Ammon's horn (tissue), 1 donor: ENCODE data around the gene MINDY3.

ENCODE experiments used
- DNase-seq: peaks from one replicate; pipeline ENCODE4 v3.0.0-alpha.2; 2016; ENCODE audit warnings: low spot score

The MINDY3 gene

DNA sequence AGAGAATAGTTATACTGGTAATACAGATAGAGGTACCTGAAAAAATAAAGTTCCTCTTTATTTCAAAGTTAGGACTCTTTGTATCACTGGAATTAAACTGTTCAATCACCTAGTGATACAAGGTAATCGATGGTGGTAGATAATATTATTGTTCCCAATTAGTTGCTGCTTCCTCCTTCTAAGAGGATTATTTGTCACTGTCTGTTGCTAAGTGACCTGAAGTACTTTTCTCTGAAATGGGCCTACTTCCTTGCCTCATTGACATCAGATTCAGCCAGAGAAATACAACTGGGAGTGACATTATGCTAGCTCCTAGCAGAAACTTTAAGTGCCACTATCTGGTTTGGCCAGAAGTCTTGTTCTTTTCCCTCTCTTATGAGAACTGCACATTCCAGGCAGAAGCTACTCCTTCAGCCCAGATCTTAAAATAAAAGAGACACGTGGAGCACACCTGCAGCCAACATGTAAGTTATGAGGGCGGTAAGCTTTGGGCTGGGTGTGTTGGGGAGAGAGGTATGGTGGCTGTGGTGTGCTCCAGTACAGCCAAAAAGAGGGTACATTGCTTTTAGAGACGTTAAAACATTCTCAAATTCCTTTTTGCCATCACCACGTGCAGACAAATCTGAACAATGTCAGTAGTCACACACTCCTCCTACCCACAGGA is 54.8 kb downstream of the MINDY3 start:
- no peak for DNase-seq

DNA sequence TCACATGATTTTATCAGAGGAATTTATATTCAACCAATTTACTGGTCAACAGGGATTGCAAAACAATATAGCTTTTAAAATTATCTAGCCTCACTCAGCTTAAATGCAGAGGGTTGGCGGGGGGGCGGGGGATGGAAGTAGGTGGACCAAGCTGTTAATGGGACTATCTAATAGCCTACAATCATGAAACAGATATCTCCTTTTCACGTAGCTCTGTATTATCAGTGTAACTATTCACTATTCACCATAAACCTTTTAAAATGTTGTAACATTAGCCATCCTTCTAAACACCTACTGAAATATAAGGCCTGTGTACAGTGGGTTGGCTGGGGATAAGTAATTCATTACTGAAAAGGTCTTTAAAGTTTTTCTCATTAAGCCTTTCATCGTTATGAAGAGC is 56.2 kb downstream of the MINDY3 start:
- DNase-seq, result no peak

DNA sequence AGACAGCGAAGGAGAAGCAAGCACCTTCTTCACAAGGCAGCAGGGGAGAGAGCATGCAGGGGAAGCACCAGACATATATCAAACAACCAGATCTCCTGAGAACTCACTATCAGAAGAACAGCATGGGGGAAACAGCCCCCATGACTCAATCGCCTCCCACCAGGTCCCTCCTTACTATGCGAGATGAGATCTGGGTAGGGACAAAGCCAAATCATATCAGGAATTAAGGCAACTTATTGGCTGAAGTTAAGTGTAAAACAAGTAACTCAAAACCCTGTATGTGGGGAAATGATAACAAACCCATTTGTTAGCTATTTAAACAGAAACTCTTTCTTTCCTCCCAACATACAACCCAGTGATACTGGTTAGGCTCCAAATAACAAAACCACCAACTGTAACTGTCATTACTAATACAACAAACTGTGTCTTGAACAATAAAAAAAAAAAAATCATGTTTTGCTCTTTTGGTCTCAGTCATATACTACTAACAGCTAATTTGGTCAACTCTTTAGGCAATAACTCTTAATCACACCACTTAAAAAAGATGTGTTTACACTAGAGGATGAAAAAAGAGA is 57.8 kb downstream of the MINDY3 start:
- DNase-seq, result no peak

DNA sequence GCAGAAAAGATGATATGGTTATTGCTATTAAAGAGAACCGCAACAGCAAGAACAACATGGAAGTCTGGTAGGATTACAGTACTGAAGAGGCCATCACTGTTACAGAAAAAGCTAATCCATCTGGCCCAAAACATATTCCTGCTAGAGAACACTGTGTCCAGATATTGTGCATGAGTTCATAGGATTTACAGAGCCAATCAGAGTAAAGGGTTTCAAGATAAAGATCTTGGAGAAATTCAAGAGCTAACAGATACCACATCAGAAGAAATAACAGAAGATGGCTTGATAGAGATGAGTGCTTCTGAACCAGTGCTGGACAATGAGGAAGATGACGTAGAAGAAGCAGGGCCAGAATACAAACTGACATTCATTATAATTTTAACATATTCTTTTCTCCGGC is 58.7 kb downstream of the MINDY3 start:
- no peak for DNase-seq

DNA sequence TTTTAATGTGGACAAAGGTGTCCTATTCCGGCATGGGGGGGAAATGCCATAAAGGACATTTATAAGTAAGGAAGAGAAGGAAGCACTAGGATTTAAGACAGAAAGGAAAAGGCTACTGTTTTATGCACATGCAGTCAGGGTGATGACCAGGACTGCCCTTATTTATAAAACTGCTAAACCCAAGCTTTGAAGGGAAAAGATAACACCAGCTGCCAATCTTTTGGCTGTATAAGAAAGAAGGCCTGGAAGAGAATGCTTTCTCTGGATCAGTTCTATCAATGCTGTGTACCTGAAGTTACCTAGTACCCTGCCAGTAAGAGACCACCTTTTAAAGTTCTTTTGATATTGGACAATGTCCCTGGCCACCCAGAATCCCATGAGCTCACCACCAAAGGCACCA is 59.2 kb downstream of the MINDY3 start:
- no peak for DNase-seq

DNA sequence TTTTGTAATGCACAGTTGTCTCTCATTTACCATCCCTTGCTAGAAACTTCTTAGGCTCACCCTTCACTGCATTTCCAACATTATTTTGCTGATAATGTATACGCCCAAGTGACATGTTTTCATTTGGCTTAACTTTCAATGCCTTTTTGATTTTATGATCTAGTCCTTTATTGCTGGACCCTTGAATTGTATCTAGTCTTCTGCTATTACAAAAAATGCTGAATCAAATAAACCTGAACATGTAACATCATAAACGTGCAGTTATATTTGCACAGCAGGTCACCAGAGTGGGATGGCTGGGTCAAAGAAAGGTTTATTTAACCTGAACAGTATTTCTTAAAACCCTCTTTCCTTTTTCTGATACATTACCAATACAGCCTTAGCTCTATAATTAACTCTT is 63.0 kb downstream of the MINDY3 start:
- no peak for DNase-seq

DNA sequence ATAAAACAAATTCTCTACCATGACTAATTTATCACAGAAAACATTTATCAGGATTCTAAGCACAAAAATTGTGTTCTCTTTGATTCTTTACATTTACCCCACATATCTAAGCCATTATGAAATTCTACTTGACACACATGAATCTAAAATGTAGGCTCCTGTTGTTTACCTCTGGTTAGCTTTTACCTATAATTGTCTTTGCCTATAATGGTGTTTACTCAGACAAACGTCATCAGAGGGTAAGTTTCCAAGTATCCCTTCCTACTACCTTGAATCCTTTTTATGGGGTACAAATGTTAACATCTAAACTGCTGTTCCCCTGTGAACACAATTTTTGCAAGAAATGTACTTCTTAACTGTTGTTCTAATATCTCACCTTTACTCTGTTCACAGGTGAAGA is 63.5 kb downstream of the MINDY3 start:
- DNase-seq, result no peak

DNA sequence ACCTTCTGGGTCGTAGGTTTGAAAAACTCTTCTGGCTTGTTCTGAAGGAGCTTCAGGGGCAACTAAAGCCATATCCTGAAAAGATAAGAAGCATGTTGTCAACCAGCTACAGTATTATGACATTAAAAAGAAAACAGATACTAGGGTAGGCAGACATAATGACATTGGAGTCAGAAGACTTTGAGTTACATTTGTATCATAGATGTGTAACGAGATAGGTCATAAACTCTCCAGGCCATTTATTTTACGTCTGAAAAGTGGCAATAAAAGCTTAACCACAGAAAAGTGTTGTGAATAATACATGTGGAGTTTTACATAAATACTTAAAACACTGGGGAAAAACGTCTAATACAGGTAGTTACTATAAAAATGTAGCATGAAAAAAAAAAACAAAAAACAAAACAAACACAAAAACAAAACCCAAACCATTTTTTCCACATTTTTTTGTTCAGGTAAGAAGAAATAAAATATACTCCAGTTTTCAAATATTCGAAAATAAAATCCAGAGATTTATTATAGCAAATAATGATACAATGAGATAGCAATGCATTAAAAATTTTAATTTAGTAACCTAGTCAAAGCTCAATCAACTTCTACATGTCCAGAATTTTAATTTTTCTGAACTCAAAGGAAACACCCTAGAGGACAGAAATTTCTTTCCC is 64.1 kb downstream of the MINDY3 start:
- no peak for DNase-seq

DNA sequence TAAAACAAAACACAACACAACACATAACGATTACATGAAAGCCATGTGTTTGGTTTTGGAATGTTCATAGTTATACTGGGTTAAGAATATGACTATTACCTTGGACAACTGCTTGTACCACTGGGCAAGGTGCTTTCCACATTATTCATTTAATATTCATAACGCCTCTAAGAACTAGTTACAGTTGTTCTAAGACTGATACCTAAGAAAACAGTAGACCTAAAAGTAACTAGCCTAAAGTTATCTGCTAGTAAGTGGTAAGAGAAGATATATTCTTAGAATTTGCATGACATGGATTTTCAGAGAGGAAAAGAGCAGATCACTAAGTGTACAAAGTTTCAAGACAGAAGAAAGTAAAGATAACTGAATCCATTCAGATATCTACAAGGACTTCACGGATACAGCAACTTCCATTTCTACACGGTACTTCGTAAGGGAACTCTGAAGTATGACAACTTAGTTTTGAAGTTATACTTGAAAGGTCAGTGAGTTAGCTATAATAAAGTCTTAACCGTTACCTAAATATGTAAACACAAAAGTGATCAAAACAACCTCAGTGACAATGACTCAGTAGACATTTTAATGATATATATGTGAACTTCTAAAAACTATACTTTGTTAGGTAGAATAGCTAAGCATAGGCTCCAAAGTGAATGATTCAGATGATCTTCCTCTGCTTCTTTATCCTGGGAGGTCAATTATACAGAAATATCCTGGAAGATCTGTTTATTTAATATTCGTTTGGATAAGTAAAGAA is 65.1 kb downstream of the MINDY3 start:
- DNase-seq, result no peak

DNA sequence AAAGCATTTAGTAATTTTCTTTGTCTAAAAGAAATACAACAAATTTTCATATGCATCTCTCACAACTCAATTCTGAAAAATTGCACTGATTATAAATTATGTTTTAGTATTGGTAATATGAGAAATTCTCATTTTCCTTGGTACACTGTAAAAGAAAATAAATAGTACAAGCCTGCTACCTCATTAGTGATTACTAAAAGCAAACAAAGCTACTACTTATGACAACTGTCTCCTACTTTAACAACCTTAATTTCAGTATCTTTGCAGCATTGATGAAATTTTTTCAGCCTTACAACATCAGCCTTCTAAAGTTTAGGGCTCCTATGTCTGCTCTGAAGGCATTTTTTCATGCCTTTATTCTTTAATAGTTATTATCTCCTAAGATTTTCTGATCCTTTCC is 65.7 kb downstream of the MINDY3 start:
- no peak for DNase-seq

DNA sequence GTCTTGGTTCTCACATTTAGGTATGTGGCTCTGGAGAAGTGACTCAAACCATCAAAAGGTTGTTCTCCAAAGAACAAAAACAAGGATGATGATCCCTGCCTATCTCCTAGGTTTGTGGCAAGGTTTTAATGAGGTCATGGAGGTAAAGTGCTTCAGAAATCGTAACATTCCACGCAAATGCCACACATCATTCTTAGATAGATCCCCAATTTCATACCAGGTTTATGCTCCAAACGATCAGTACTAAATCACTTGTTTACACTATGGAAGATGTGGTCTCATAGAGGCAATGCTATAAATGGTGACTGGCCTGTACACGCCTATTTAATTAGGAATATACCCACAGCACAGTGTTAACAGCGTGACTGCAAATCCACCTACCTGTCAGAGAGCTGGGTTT is 66.6 kb downstream of the MINDY3 start:
- no peak for DNase-seq

DNA sequence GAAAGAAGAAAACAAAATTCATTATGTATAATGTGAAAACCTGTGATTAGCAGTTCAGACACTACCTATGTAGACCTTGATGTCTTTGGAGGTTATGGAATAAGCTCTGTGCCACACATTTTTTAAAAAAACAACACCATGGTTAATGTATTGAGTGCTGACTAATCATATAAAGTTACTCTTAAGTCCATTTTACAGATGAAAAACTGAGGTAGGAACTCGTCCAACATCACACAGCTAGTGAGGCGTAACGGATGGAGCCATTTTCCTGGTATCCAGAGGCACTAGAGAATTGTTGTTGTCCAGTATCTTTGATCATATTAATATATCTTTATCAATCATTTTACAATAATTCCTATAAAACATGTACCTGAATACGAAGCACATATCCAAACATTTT is 67.5 kb downstream of the MINDY3 start:
- no peak for DNase-seq

DNA sequence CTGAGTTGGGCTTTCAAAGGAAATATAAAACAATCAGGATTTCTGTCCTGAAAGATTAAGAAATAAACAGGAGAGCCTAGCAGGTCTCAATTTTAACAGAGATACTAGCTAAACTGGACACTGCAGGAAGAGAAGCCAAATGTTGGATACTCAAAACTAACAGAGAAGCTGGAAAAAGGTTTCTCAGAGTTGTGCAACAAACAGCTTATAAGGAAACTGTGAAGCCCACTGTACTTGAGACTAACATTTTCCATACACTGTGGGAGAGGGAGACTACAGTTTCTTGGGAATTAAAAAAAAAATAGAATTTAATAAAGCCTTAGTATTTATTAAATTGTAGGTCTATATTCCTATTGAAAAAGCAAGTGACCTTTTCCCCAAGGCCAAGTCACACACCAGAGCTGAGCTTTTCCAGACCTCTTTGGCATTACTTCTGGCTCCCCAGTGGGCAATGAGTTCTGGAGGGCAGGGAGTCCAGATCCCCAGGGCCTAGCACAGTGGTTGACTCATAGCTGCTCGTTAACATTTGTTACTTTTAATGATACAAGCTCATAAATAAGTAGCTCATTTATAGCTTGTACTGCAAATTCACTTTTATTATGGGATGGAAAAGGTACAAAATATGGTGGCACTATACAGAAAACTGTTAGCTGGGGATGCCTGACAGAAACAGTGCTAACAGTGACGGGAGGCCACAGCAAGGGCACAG is 68.3 kb downstream of the MINDY3 start:
- no peak for DNase-seq

DNA sequence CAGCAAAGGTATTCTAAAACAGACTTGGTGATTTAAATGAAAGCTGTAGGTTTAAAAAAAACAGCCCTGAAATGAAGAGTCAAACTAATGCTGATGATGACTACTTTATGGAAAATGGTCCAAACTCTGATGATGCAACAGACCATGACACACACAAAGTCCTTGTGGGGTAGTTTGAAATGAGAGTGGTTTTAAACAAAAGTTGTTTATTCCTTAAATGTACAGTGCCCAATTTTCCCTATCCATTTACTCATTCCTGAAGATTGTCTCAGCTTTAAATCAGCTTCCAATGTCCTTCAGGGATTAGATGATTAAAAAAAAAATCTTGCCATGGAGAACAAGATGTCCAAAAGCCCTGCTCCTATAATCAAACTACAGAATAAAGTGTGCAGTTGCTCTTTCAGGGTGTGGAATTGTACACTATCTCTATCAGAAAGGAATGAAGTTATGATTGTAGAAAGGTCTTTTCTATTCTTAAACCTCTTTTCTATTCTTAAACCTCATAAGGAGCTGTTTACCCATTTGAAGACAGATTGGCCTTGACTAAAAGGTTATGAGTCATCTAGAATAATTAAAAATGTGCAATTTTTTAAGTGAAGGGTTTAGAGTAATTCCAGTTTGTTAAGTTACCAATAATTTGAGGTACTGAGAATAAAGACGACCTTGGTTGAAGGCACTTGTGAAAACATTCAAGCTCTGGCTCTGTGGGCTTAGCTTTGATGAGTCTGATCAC is 70.3 kb downstream of the MINDY3 start:
- DNase-seq, result no peak

DNA sequence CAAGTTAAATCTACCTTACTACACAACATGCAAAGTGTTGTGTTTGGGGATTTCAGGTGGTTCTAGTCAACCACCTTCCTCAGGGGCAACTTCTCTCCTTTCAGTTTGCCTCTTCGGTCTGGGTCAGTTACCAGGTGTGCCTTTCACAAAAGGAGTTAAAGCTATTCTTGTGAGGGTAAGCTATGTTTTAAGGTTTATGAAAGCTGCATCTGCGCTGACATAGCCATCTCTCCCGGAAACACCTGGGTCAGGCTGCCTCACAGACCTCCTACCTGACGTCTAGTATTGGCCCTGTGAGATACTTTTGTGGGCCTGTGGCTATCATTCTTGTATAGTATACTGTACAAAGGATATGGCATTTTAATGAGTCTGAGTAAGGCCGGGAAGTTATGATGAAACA is 72.9 kb downstream of the MINDY3 start:
- DNase-seq, result no peak

DNA sequence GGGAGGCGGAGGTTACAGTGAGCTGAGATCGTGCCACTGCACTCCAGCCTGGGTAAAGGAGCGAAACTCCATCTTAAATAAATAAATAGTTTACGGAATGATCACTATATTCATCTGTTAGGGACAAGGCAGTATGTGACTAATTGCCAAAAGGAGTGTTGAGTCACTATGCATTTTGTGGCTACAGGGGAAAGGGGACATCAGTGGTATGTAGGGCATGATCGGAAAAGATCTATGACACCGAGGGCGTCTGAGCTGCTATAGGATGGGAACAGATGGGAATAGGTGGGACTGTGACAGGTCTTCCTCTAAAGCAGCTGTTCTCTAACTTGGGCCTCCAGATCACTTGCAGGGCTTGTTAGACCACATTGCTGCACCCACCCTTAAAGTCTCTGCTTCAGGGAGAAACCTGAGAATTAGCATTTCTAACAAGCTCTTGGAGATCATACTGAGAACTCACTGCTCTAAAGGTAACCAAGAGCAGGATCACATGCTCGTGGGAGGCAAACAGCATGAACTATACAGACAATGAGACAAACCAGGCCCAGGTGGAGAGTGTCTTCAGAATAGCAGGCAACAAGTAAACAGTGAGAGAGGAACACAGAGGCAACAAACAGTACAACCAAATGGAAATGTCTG is 75.5 kb downstream of the MINDY3 start:
- no peak for DNase-seq

DNA sequence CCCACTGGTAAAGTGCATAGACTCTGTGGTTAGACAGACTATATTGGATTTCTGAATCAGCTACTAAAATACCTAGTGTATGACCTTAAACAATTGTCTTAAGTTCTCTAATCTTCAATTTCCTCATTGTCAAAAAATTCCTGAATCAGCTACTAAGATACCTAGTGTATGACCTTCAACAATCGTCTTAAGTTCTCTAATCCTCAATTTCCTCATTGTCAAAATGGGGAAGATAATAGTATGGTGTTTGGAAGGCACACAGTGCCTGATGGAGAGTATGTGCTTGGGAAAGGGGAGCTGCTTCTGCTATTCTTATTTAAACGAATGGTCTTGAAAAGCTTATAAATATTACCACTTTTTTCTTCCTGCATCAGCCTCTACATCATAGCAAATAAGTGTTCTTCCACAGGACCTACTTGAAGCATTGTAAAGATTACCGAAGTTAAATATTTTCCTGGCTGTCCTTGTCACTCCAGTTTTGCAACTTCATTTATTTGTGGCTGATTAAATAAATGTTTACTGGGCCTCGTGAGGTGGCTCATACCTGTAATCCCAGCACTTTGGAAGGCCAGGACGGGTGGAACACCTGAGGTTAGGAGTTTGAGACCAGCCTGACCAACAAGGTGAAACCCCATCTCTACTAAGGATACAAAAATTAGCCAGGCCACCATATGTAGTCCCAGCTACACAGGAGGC is 76.2 kb downstream of the MINDY3 start:
- no peak for DNase-seq

DNA sequence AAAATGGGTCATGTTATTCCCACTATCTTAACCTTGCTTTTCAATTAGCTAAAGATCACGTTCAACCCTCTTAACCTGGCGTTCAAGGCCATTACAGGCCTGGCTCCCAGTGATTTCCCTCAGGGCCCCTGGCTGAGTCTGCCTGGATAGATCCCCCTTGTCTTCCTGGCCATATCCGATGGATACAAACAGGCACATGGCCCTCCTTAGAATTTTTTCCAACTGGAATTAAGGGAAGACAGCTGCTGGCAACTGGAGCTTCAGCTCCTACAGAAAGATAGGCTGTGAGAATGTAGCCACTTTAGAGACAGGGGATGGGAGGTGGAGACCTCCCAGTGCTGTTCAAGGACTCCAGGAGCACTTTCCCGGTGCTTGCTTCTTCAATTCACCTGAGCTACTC is 77.5 kb downstream of the MINDY3 start:
- DNase-seq, result no peak

DNA sequence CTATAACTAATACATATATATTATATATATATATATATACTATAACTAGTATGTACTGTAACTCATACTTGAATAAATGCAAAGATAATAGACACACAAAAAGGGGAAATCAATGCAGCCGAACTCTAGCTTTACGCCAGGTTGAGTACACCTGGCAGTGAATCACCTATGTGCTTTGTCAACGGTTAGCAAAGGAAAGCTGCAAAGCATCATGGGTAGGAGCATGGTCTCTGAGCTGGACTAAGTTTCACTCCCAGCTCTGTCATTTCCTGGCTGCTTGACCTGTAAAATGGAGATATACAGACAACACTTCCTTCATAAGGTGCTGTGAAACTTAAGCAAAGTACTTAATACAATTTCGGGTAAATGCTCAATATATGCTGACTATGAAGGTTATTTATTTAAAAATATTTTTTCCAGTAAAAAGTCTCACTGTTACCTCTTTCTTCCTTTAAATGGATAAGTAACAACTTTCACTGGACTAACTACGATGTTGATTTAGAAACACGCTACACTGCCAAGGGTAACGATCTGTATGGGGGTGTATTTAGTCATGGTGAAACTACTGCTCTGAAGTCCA is 78.8 kb downstream of the MINDY3 start:
- no peak for DNase-seq
